Adrenal gland (tissue), 12 donors: ENCODE measurements around the gene MCU. TPM values are rescaled to one million over a fixed set of nuclear protein-coding genes. Genes with fewer than 3 reads are reported as not detected.
"Not testable (repeated sequence)": the region's sequence is repeated elsewhere in the genome, so short reads cannot be mapped to it uniquely, and the experiment has no call there.

Experiments used
- DNase-seq, 7 donors: peaks; one replicate each; pipeline ENCODE4 v3.0.0-alpha.2; 2019 to 2020
- H3K27ac ChIP-seq, 5 donors: fragments of 200-600 bp; sonication (generic) in 4 of 5; 1 replicate in 3 of 5; 2 replicates in 2 of 5; pipeline versions ENCODE4 v1.5.1 to v1.8.0; 2016 to 2020; ENCODE audit warnings: mild to moderate bottlenecking in 1 of 5
- H3K27me3 ChIP-seq: fragments of 200-600 bp; 2 replicates; pipeline ENCODE4 v1.8.0; 2021
- H3K36me3 ChIP-seq, 2 donors: fragments of 200-600 bp; replicated peaks in 1 of 2; 1 replicate in 1 of 2; 2 replicates in 1 of 2; pipeline versions ENCODE4 v1.5.1 to v1.8.0; 2018 to 2022
- H3K4me1 ChIP-seq, 2 donors: fragments of 200-600 bp; replicated peaks in 1 of 2; 1 replicate in 1 of 2; 2 replicates in 1 of 2; pipeline versions ENCODE4 v1.5.1 to v1.8.0; 2018 to 2021
- H3K4me3 ChIP-seq, 4 donors: fragments of 200-600 bp; sonication (generic) in 3 of 4; one replicate each; pipeline ENCODE4 v1.5.1; 2016 to 2018
- H3K9me3 ChIP-seq, 3 donors: fragments of 200-600 bp; sonication (generic) in 1 of 3; replicated peaks in 1 of 3; 1 replicate in 2 of 3; 2 replicates in 1 of 3; pipeline versions ENCODE4 v1.5.1 to v1.8.0; 2016 to 2021
- POLR2A ChIP-seq, 2 donors: fragments of 450-650 bp; IDR thresholded peaks; one replicate each; pipeline ENCODE4 v1.6.1; 2017; ENCODE audit warnings: antibody characterized with exemption in 2 of 2, mild to moderate bottlenecking in 2 of 2, moderate library complexity in 1 of 2
- WGBS, 4 donors: extraction: QIAGEN DNeasy Blood & Tissue Kit in 2 of 4; methylation state at CpG; one replicate each; pipeline versions ENCODE4 v1.1.5 to v1.1.7; 2013 to 2017; 5-methylcytosine and 5-hydroxymethylcytosine counted together
- intact Hi-C, 2 donors: fragments of 100-400 bp; cut with DNase I; formaldehyde crosslinking; loops; one replicate each; pipeline versions ENCODE4 v1.14.1 to v1.15.0; 2022 to 2023
- polyA plus RNA-seq, 3 donors: library from polyadenylated mRNA; stranded (reverse); fragments of 200-250 nt in 2 of 3; fragments of 350-450 nt in 1 of 3; fragmentation: Illumina TruSeq in 1 of 3; extraction: RNeasy Lipid Tissue Mini Kit (QIAGEN cat#74804) in 1 of 3; gene quantifications; one replicate each; pipeline ENCODE4 v1.2.3, GENCODE V29; 2013 to 2014
- total RNA-seq, 9 donors: library from RNA; depleted of rRNA in 4 of 9; stranded (reverse); fragments of >200 nt in 4 of 9; fragments of 120-200 nt in 1 of 9; fragmentation: NEBNext Ultra II Directional in 1 of 9; extraction: Animal tissue kit (Norgen Biotek cat#: 25700) in 1 of 9; gene quantifications; one replicate each; pipeline versions ENCODE4 v1.1.0 to v1.2.4, GENCODE V29; 2013 to 2023
- TF ChIP-seq, protein P1 (sequence below), 6 experiments: fragments of 450-650 bp in 4 of 6; fragments of 200-600 bp in 2 of 6; sonication (generic) in 1 of 6; IDR thresholded peaks; 1 replicate in 5 of 6; 2 replicates in 1 of 6; pipeline versions ENCODE4 v1.5.1 to v1.8.0; 2016 to 2021; ENCODE audit warnings: antibody characterized with exemption in 6 of 6, mild to moderate bottlenecking in 2 of 6, moderate library complexity in 1 of 6
- donor health status: healthy with polysubstance abuse.
- donor health status: Bipolar disorder and iron deficiency.
- donor health status: DM: yes; HTN: yes; CAD: no.
- donor health status: DM: no; HTN: no; CAD: no.
- donor health status: DM: no; HTN: no; CAD: no.
- donor health status: DM: yes; HTN: yes; CAD: no.

The MCU gene
- total and polyA plus RNA-seq, 12 donors = 6.4 to 22.2 (median 14.9) TPM

- H3K4me1 ChIP-seq = no peaks in the 10 kb centered on the region
- no peak overlapping the region for H3K27ac ChIP-seq
- TF ChIP-seq POLR2A (IDR thresholded peaks at IDR 0.05) = no peak
- TF ChIP-seq, protein P1, sequence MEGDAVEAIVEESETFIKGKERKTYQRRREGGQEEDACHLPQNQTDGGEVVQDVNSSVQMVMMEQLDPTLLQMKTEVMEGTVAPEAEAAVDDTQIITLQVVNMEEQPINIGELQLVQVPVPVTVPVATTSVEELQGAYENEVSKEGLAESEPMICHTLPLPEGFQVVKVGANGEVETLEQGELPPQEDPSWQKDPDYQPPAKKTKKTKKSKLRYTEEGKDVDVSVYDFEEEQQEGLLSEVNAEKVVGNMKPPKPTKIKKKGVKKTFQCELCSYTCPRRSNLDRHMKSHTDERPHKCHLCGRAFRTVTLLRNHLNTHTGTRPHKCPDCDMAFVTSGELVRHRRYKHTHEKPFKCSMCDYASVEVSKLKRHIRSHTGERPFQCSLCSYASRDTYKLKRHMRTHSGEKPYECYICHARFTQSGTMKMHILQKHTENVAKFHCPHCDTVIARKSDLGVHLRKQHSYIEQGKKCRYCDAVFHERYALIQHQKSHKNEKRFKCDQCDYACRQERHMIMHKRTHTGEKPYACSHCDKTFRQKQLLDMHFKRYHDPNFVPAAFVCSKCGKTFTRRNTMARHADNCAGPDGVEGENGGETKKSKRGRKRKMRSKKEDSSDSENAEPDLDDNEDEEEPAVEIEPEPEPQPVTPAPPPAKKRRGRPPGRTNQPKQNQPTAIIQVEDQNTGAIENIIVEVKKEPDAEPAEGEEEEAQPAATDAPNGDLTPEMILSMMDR (IDR thresholded peaks at IDR 0.05) = no peak
- intact Hi-C loops = no loop called here
- H3K9me3 ChIP-seq = no peaks in the 10 kb centered on the region
- H3K27me3 ChIP-seq = no peaks in the 10 kb centered on the region
- no peaks in the 10 kb centered on the region for H3K36me3 ChIP-seq
- H3K4me3 ChIP-seq = no peak overlapping the region
- no peak for DNase-seq
Observed at GRCh38 chr10:72663971-72664370, 28.0 kb upstream of the MCU start.

- intact Hi-C loops = no loop called here
- H3K27ac ChIP-seq = no peak overlapping the region
- 82 to 89% (median 84%) methylated on average over 4 of the region's 4 CpGs for WGBS, 4 donors
- H3K4me3 ChIP-seq = no peak overlapping the region
- no peaks in the 10 kb centered on the region for H3K36me3 ChIP-seq
- no peak for TF ChIP-seq POLR2A (IDR thresholded peaks at IDR 0.05)
- TF ChIP-seq, protein P1 (IDR thresholded peaks at IDR 0.05) = no peak
- H3K4me1 ChIP-seq = no peaks in the 10 kb centered on the region
- no peaks in the 10 kb centered on the region for H3K27me3 ChIP-seq
- DNase-seq = no peak
- H3K9me3 ChIP-seq = no peaks in the 10 kb centered on the region
Observed at GRCh38 chr10:72665925-72666324, 26.0 kb upstream of the MCU start.

- Histone ChIP-seq H3K9me3 (no peaks in the 10 kb centered on the region), H3K36me3 (no peaks in the 10 kb centered on the region), H3K4me3 (no peak overlapping the region), H3K27ac (no peak overlapping the region), H3K27me3 (no peaks in the 10 kb centered on the region), H3K4me1 (no peaks in the 10 kb centered on the region)
- intact Hi-C loops = no loop called here
- TF ChIP-seq, protein P1 (IDR thresholded peaks at IDR 0.05) = no peak
- no peak for TF ChIP-seq POLR2A (IDR thresholded peaks at IDR 0.05)
- 86 to 94% (median 91%) methylated on average over 3 of the region's 3 CpGs for WGBS, 4 donors
- no peak for DNase-seq
Observed at GRCh38 chr10:72667207-72667864, 24.6 kb upstream of the MCU start.

GRCh38 chr10:72673280-72673679 lies 18.7 kb upstream of the MCU start:
- H3K4me3 ChIP-seq = no peak overlapping the region
- DNase-seq = no peak
- H3K27me3 ChIP-seq = no peaks in the 10 kb centered on the region
- H3K4me1 ChIP-seq = peaks cover 0 to 6% of the 10 kb centered on the region in 2 donors
- TF ChIP-seq, protein P1 (IDR thresholded peaks at IDR 0.05) = no peak
- no peak for TF ChIP-seq POLR2A (IDR thresholded peaks at IDR 0.05)
- intact Hi-C loops = no loop called here
- H3K9me3 ChIP-seq = no peaks in the 10 kb centered on the region
- 86 to 100% (median 91%) methylated on average over 1 of the region's 1 CpG for WGBS, 4 donors
- H3K36me3 ChIP-seq = no peaks in the 10 kb centered on the region
- H3K27ac ChIP-seq = no peak overlapping the region

DNA sequence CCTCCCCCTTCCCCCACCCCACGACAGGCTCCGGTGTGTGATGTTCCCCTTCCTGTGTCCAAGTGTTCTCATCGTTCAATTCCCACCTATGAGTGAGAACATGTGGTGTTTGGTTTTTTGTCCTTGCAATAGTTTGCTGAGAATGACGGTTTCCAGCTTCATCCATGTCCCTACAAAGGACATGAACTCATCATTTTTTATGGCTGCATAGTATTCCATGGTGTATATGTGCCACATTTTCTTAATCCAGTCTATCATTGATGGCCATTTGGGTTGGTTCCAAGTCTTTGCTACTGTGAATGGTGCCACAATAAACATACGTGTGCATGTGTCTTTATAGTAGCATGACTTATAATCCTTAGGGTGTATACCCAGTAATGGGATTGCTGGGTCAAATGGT lies 17.8 kb upstream of the MCU start:
- H3K4me1 ChIP-seq, DNase-seq, H3K36me3 ChIP-seq, H3K27me3 ChIP-seq, H3K27ac ChIP-seq, H3K9me3 ChIP-seq, intact Hi-C loops, H3K4me3 ChIP-seq: not testable (repeated sequence)
- WGBS, 4 donors = 89 to 93% (median 91%) methylated on average over 4 to 5 of the region's 5 CpGs
